ENCODE results near the gene DCP2.

DCP2 gene

DNA sequence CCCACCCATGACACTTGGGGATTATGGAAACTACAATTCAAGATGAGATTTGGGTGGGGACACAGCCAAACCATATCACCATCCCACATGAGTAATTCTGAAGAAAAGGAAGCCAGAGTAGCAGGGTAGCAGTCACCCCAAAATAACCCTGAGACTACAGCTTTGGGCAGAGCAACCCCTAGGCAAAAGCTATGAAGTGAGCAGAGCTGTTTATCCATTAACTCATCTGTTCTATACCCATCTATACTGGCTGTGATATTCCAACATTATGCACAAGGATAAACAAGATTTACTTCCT, 42.3 kb upstream of the DCP2 start:
- DNase-seq (ENCODE audit: extremely low spot score): no peak
- TF ChIP-seq, protein P1, sequence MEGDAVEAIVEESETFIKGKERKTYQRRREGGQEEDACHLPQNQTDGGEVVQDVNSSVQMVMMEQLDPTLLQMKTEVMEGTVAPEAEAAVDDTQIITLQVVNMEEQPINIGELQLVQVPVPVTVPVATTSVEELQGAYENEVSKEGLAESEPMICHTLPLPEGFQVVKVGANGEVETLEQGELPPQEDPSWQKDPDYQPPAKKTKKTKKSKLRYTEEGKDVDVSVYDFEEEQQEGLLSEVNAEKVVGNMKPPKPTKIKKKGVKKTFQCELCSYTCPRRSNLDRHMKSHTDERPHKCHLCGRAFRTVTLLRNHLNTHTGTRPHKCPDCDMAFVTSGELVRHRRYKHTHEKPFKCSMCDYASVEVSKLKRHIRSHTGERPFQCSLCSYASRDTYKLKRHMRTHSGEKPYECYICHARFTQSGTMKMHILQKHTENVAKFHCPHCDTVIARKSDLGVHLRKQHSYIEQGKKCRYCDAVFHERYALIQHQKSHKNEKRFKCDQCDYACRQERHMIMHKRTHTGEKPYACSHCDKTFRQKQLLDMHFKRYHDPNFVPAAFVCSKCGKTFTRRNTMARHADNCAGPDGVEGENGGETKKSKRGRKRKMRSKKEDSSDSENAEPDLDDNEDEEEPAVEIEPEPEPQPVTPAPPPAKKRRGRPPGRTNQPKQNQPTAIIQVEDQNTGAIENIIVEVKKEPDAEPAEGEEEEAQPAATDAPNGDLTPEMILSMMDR (IDR thresholded peaks at IDR 0.05; ENCODE audit: control extremely low read depth, extremely low read depth, low read depth, missing control alignments): no peak
- POLR2A ChIA-PET: no interaction called here
- CTCF ChIA-PET: interaction anchor here (0.8 to 2.8 kb wide), 3 partner anchors 11 to 62 kb away, joined by 3 to 10 read pairs (median 6); no protein-coding TSS in a partner anchor

GRCh38 chr5:112935675-112936074, 40.9 kb upstream of the DCP2 start:
- DNase-seq (ENCODE audit: extremely low spot score): no peak
- ChIA-PET CTCF (interaction anchor here (2.8 kb wide), 1 partner anchor 12 kb away, joined by 10 read pairs; no protein-coding TSS in a partner anchor), POLR2A (no interaction called here)
- TF ChIP-seq, protein P1 (IDR thresholded peaks at IDR 0.05; ENCODE audit: control extremely low read depth, extremely low read depth, low read depth, missing control alignments): no peak

- ChIA-PET CTCF (interaction anchor here (1.1 kb wide), 1 partner anchor 10 kb away, joined by 3 read pairs; no protein-coding TSS in a partner anchor), POLR2A (no interaction called here)
- DNase-seq (ENCODE audit: extremely low spot score): no peak
- TF ChIP-seq, protein P1 (IDR thresholded peaks at IDR 0.05; ENCODE audit: control extremely low read depth, extremely low read depth, low read depth, missing control alignments): no peak
Observed at GRCh38 chr5:112938286-112938685, 38.3 kb upstream of the DCP2 start.

DNA sequence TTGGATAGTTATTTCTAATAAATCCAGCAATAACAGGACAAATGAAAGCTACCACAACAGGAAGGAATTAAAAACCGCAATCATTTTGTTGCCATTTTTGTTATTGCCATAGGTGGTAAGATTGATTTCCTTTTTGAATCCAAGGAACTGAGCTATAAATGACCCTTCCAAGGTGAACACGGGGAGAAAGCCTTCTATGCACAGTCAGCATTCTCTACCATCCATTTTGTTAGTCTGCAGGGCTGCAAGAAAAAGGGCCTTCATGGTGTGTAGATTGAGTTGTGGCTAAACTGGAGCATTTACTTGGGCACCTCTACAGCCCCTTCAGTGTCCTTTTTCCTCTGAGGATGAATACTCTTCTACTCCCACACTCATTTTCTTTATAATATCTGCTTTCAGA, 35.9 kb upstream of the DCP2 start:
- CTCF ChIA-PET: interaction anchor here (1.3 to 2.3 kb wide), 2 partner anchors 18 to 19 kb away, joined by 3 to 6 read pairs; no protein-coding TSS in a partner anchor
- POLR2A ChIA-PET: no interaction called here
- TF ChIP-seq, protein P1 (IDR thresholded peaks at IDR 0.05; ENCODE audit: control extremely low read depth, extremely low read depth, low read depth, missing control alignments): no peak
- no peak for DNase-seq (ENCODE audit: extremely low spot score)

- ChIA-PET POLR2A (no interaction called here), CTCF (interaction anchor here (1.0 to 2.1 kb wide), 2 partner anchors 11 to 16 kb away, joined by 3 to 6 read pairs; no protein-coding TSS in a partner anchor)
- TF ChIP-seq, protein P1 (IDR thresholded peaks at IDR 0.05; ENCODE audit: control extremely low read depth, extremely low read depth, low read depth, missing control alignments): no peak
- DNase-seq (ENCODE audit: extremely low spot score): no peak
Observed at GRCh38 chr5:112948458-112948857, 28.1 kb upstream of the DCP2 start.

DNA sequence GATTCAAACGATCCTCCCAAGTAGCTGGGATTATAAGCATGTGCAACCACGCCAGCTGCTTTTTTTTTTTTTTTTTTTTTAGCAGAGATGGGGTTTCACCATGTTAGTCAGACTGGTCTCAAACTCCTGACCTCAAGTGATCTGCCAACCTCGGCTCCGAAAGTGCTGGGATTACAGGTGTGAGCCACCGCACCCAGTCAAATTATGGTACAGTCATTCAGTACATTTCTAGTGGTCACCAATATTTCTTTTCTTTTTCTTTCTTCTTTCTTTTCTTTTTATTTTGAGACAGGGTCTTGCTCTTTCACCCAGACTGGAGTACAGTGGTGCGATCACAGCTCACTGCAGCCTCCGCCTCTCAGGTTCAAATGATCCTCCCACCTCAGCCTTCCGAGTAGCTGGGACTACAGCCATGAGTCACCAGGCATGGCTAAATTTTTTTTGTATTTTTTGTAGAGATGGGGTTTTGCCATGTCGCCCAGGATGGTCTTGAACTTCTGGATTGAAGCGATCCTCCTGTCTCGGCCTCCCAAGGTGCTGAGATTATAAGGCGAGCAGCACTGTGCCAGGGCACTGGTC, 25.4 kb upstream of the DCP2 start:
- POLR2A ChIA-PET: interaction anchor here (0.6 kb wide), 1 partner anchor 10 kb away, joined by 7 read pairs; no protein-coding TSS in a partner anchor
- TF ChIP-seq, protein P1 (IDR thresholded peaks at IDR 0.05; ENCODE audit: control extremely low read depth, extremely low read depth, low read depth, missing control alignments): no peak
- CTCF ChIA-PET: interaction anchor here (0.9 to 1.4 kb wide), 2 partner anchors 9 to 30 kb away, joined by 3 to 5 read pairs; no protein-coding TSS in a partner anchor
- DNase-seq (ENCODE audit: extremely low spot score): no peak

All from GM10248 (cell line).